Smooth muscle cell of the umbilical artery (primary cell): ENCODE data around the gene PPP1R1B. TPM values are rescaled to one million over a fixed set of nuclear protein-coding genes. Genes with fewer than 3 reads are reported as not detected.

Experiments
- total RNA-seq: library from RNA; depleted of rRNA; stranded (reverse); fragments of >200 nt; gene quantifications from 2 replicates; pipeline ENCODE4 v1.2.3, GENCODE V29; 2014

The PPP1R1B gene
- not detected in 2 replicates for total RNA-seq

DNA sequence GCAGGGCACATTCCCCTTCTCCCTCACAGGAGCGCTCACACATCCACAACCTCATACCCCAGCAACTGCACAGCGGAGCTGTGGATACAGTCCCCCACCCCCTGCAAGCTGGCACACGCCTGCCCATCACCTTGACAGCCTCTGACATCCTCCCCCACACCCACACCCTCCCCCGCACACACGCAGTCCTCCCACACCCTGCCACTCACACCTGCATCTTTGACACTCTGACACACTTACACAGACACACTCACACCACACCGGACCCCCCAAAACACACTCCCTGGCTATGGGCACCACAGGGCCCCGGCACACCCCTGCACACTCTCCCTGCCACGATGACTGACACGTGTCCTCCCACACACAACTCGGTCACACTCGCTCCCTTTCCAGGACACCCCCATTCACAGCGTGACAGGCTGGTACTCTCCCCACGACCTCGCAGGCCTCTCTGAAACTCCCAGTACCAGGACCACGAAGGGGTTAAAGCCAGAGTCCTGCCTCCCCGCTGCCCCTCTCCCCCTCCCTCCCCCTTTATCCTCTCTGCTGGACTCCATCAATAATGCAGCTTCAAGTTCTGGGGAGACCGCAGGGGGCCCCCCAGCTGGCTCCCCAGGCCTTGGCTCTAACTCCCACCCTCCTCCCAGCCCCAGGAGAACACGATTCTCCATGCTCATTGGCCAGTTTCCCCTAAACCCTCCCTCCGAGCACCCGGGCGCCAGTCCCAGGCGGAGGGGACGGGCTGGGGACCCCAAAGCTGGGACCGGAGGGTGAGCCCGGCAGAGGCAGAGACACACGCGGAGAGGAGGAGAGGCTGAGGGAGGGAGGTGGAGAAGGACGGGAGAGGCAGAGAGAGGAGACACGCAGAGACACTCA lies at the start of gene PPP1R1B:
Gene PPP1R1B, plus strand, starts transcription at position 782 of the 876 bp plus-strand sequence. CDS start 441 bp downstream, outside the sequence.

DNA sequence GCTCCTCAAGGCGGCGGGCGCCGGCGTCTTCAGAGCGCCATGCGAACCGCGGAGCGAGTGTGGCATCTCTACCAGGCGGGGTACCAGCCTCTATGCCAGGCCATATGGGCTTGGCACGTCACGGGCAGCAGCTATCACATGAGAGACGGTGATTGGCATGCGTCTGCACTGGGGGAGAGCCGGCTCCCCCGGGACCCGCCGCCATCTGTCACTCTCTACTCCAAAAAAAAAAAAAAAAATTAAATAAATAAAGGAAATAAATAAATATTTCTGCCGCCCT lies 19.0 kb upstream of the PPP1R1B start, which contains the start of gene NEUROD2:
Gene NEUROD2, minus strand, starts transcription at position 70 of the 280 bp plus-strand sequence. CDS start 1,321 bp downstream, outside the sequence.

DNA sequence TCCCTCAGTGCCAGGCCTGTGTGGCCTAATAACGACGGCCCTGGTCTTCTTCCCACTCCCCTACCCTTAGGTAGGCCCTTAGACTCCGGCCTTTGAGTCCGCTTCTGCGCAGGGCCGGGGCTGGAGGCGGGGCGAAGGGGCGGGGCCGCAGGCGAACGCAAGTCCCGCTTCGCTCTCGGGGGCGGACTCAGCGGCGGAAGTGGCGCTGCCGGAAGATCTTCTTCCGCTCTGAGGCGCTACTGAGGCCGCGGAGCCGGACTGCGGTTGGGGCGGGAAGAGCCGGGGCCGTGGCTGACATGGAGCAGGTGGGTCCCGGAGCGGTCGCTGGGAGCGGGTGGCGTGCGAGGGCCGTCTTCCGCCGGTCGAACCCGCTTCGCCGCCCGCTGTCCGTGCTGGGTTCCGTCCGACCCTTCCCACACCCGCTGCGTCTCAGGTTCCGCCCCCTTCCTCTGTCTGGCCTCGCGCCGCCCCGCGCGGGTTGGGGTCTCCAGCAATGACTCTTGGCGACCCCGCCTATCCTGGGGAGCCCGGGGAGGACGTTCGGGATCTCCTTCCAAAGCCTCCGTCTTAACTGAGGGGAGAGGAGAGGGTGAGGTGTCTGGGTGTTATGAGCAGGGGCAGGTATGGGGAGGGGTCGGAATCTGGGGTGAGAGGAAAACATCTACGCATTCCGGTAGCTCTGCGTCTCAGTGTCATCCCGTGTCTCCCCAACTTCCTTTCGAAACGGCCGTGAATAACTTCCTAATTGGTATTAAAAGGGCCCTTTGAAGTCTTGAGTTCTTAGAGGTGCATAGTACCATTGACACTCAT lies 10.4 kb downstream of the PPP1R1B start, which contains the start of gene STARD3:
Gene STARD3, plus strand, starts transcription at position 218 of the 810 bp plus-strand sequence. CDS start 16,388 bp downstream, outside the sequence.

DNA sequence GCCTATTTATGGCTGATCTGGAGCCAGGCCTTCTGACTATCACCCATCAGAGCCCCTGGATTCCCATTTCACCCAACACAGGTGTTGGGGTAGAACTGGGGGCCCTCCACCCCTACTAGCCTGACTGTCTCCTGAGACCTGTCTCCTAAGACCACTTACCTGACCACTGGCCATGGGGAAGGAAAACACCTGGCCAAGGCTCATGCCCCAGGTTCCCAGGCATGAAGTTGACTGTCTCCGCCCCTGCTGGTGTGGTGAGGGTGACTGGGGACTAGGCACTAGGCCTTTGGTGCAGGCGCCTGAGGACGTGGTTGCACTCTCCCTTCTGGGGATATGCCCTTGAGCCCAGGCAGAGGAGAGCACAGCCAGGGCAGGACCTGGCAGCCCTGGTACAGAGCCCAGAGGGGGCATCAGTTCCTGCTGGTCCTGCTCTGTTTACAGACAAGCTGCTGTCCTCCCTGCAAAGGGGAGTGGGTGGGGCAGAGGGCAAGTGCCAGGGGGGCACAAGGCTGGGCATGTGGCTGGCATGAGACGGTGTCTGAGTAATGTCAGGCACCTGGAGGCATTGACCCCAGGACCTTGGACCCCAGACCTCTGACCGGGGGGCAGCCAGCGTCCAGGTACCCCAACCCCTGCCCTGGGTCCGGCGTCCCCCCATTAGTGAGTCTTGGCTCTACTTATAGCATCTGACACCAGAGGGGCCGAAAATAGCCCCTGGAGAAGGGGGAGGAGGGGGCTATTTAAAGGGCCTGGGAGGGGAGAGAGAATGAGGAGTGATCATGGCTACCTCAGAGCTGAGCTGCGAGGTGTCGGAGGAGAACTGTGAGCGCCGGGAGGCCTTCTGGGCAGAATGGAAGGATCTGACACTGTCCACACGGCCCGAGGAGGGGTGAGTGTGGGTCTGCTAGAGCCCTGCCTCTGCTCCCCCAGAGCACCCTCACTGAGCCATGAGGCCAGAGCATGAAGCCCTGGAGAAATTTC lies 38.1 kb downstream of the PPP1R1B start, which contains the start of gene TCAP:
Gene TCAP, plus strand, starts transcription at position 769 of the 981 bp plus-strand sequence. Its CDS starts 11 bp downstream, at position 780.

DNA sequence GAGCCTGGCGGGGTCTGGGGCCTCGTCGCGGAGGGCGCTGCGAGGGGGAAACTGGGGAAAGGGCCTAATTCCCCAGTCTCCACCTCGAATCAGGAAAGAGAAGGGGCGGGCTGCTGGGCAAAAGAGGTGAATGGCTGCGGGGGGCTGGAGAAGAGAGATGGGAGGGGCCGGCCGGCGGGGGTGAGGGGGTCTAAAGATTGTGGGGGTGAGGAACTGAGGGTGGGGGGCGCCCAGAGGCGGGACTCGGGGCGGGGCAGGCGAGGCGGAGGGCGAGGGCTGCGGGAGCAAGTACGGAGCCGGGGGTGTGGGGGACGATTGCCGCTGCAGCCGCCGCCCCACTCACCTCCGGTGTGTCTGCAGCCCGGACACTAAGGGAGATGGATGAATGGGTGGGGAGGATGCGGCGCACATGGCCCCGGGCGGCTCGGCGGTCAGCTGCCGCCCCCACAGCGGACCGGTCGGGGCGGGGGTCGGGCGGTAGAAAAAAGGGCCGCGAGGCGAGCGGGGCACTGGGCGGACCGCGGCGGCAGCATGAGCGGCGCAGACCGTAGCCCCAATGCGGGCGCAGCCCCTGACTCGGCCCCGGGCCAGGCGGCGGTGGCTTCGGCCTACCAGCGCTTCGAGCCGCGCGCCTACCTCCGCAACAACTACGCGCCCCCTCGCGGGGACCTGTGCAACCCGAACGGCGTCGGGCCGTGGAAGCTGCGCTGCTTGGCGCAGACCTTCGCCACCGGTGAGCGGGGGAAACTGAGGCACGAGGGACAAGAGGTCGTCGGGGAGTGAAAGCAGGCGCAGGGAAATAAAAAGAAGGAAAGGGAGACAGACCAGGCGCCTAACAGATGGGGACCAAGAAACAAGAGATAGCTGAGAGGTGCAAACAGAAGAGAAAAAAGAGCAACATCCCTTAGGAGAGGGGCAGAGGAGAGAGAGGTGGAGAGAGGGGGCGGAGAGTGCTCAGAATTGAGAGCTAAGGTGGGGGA lies 41.5 kb downstream of the PPP1R1B start, which contains the start of gene PNMT:
Gene PNMT, plus strand, starts transcription at position 509 of the 980 bp plus-strand sequence. Its CDS starts 23 bp downstream, at position 532.

Other genes with a start within 250 kb of the PPP1R1B start
- 14.2 and 15.4 TPM in 2 replicates for gene FBXL20, start 225.3 kb upstream of the PPP1R1B start, total RNA-seq
- gene MED1, start 175.7 kb upstream of the PPP1R1B start, total RNA-seq, result 19.3 and 26.7 TPM in 2 replicates
- gene CDK12, start 165.5 kb upstream of the PPP1R1B start, total RNA-seq, result 22.0 and 33.1 TPM in 2 replicates
- not detected in 2 replicates for gene NEUROD2, start 19.0 kb upstream of the PPP1R1B start, total RNA-seq
- gene STARD3, start 10.2 kb downstream of the PPP1R1B start, total RNA-seq, result 27.0 and 34.9 TPM in 2 replicates
- gene TCAP, start 38.4 kb downstream of the PPP1R1B start, total RNA-seq, result 0.30 and 0.60 TPM in 2 replicates
- not detected in 2 replicates for gene PNMT, start 41.5 kb downstream of the PPP1R1B start, total RNA-seq
- 6.9 and 11.0 TPM in 2 replicates for gene PGAP3, start 61.1 kb downstream of the PPP1R1B start, total RNA-seq
- 37.4 and 48.8 TPM in 2 replicates for gene ERBB2, start 73.1 kb downstream of the PPP1R1B start, total RNA-seq
- 16.2 and 20.8 TPM in 2 replicates for gene MIEN1, start 103.6 kb downstream of the PPP1R1B start, total RNA-seq
- gene GRB7, start 111.0 kb downstream of the PPP1R1B start, total RNA-seq, result not detected in 2 replicates
- not detected in 2 replicates for gene IKZF3, start 237.4 kb downstream of the PPP1R1B start, total RNA-seq
- not detected in 2 replicates for gene ZPBP2, start 241.2 kb downstream of the PPP1R1B start, total RNA-seq